HG03342 (cell line): ENCODE data around the gene PRODH2.
"Not testable (repeated sequence)": the region's sequence is repeated elsewhere in the genome, so short reads cannot be mapped to it uniquely, and the experiment has no call there.

Experiments used
- ATAC-seq: cut with Tn5 transposase; IDR thresholded peaks from one replicate; pipeline ENCODE4 v1.9.1; 2021; ENCODE audit warnings: mild to moderate bottlenecking, moderate library complexity; ENCODE audit not compliant: unreplicated experiment

The PRODH2 gene

DNA sequence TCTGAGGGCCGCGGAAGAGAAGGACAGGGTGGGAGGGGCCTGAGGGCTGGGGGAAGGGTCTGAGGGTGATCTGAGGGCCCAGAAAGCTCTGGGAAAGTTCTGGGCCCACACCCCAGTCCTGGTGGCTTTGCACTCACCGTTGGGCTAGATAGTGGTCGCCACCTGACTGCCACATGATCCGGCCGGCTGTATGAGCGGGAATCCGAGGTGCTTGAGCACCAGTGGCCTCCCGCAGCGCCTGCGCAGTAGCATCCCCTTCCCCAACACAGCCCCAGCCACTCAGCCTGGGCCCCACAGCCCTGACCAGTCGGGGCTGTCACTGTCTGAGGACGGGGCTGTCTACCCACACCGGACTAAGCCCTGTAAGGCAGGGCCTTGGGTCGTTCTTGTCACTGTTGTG lies 15.0 kb downstream of the PRODH2 start:
- ATAC-seq: no peak

DNA sequence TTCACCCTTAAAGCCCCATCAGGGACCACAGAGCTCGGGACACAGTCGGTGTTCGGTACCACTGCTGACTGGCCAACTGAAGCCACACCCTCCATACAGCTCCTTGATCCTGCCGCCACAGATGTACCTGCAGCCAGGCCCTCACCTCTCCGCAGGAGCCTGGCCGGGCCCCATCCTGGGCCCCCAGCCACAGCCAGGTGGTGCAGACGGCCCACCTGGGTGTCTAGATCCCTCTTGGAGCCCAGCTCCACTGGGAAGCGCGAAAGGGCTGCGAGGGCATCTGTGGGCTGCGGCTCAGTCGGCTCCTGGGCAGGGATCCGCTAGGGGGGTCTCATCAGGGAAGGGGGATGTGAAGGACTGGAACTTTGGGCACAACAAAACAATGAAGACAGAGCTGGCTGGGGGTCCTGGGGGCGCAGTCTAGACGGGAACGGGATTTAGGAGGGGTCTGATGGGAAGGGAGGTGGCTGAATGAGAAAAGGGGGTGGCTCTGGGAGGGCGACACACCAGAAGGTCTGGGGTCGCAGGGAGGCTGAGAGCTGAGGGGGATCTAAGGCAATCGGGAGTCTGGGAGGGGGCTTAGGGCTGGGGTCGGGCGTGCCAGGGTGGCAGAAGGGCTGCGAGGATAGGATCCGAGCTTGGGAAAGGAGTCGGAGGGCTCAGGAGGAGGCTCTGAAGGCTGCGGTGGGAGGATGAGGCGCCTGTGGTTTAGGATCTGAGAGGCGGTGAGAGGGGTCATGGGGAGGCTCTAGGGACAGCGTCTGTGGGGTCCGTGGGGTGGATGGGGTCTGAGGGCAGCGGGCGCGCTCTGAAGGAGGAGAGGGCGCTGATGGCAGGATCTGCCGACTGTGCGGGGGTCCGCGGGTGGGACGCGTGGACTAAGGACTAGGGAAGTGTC lies 15.8 kb downstream of the PRODH2 start:
- no peak for ATAC-seq

DNA sequence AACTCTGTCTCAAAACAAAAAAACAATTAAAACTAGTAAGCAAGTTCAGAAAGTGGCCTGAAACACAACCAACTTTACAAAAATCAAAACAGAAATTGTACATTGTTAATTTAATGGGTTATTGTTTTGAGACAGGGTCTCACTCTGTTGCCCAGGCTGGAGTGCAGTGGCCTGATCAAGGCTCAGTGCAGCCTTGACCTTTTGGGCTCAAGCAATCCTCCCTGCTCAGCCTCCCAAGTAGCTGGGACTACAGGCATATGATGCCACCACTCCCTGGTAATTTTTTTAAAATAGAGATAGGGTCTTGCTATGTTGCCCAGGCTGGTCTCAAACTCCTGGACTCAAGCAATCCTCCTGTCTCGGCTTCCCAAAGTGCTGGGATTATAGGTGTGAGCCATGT lies 17.1 kb downstream of the PRODH2 start:
- not testable (repeated sequence) for ATAC-seq

DNA sequence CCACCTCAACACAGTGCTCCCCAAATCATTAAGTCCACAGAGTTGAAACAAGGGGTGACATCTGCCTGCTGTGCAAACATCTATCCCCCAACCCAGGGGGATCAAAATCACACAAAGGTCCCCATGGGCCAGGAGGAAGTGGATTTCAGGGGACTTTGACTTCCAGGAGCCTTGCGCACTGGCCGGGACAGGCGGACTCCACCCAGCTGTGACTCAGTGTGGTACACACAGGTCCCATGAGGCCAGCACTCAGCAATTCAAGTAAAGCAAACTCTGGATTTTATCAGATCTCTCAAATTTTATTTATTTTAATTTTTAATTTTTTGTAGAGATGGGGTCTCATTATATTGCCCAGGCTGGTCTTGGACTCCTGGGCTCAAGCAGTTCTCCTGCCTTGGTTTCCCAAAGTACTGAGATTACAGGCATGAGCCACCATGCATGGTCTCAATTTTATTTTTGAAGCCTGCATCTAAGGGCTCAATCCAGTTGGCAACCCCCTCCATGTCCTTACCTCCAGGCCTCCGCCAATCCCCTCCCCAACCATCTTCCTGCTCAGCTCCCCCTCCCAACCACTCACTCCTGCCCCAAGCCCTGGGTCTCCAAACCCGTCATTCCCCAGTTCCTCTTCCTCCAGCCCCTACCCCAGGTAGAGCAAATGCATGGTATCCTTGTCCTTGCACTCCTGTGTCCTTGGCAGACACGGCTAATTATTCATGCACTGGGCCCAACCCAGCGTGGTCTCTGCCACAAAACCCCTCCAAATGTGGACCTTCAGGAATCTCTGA lies 19.1 kb downstream of the PRODH2 start:
- ATAC-seq: no peak

DNA sequence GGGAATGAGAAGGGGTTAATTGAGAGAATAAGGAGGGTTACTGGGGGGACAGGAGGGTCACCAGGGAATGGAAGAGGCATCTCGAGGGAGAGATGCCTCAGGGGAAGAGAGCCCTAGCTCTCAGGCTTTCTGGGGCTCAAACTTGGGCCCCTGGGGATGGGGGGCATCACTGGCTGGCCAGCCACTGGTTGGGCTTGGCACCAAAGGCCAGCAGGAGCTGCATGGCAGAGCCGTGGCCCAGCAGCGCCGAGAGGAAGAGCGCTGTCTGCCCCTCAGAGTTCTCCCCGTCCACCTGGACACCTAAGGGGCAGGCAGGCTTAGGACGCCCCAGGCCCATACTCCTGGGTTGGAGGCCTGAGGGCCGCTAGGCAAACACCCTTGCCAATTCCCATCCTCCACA lies 19.8 kb downstream of the PRODH2 start:
- no peak for ATAC-seq

DNA sequence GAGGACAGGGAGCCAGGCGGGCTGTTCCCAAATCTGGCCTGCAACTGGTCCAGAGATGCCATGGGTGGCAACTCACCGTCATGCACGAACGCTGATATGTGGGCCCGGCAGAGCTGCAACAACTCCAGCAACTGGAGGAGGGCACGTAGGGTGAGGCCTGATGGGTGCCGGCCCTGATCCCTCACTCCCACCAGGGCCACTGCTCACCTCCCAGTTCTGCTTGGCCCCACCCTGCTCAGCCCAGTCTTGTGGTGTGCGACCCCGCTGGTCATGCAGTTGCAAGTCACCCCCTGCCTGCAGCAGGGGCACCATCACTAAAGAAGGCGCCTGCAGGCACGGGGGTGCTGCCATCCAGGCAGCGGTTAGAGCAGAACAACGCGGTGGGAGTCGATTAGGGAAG lies 20.3 kb downstream of the PRODH2 start:
- no peak for ATAC-seq

DNA sequence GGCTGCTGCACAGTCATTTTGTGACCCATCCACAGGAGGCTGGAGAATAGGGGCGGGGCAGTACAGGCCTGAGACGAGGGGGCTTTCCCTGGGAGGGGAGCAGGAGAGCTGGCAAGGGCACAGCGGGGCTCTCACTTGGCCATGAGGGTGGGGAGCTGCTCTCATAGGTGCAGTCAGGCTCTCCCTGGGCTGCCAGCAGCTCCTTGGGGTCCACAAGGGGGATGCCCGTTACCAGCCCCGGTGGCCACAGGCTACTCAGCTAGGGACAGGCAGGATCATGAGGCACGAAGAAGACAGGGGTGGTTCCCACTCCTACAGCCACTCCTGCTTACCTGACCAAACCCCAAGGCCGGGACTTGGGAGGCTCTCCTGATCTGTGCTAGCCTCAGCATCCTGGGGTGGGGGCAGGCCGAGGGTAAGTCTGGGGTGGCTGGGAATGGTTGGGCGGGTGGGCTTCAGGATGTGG lies 20.8 kb downstream of the PRODH2 start:
- ATAC-seq: no peak

DNA sequence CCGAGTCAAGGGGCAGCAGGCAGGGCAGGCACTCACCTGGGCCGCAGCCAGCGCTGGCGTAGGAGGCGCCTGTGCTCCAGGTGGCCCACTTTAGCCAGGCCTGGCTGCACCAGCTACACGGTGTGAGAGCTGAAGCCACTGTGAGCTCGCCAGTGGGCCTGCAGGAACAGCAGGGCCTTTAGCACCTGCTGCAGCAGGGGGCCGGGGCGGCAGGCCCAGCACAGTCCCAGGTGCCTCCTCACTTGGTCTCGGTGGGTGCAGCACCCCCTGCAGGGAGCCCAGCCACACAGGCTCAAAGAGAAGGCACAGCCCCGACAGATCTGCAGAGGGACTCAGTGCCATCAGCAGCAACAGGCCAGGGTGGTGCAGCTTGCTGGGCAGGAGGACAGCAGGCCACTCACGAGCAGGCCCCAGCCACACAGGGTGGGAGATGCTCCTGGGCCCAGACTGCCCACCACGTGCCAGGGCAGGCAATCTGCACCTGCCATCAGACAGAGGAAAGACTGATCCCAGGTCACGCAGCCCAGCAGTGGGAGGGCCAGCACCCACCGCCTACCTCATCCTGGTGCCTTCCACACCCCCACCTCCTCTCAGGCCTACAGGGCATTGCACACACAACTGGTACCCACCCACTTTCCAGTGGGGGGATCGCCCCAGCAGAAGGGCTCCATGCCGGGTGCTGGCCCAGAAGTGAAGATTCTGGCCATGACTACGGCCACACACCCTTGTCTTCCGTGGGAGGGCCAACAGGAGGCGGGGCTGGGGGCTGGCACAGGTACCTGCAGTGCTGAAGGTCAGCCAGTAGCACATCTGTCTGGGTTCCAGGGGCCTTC lies 21.4 kb downstream of the PRODH2 start:
- ATAC-seq: no peak

DNA sequence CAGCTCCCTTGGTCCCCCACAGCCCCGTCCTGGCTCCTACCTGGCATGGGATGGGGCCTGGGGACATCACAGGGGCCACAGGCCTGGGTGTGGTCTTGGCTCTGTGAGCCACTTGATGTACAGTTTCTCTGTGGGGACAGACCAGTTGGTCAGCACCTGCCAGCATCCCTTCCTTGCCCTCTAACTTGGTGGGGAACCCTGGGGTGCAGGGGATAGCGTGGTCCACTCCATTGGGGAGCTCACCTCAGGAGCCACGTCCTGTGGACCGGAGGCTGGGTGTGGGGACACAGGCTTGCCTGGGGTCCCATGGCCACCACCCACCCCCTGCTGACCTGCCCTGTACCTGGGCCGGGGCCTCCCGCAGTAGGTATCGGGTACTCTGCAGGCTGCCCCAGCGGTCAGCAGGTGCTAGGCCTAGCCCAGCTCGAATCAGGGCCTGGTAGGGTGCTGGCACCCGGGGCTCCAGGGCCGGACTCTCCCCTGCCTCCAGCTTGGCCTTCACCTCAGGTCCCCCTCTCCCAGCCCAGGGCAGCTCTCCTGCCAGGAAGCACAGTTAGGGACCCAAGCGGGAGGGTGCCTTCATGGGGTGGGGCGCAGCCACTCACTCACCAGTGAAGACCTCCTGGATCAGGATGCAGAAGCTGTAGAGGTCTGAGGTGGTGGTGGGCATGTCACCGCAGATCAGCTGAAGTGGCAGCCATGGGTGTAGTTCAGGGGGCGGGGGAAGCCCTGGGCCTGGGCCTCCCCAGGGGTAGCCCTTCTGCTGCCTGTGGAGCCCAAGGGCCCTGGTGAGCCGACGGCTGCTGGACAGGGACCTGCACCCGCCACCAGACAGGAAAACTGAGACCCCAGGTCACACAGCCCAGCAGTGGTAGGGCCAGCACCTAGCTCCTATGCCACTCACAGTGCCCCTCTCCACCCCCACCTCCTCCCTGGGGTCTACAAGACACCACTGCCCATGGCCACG lies 22.4 kb downstream of the PRODH2 start:
- no peak for ATAC-seq

DNA sequence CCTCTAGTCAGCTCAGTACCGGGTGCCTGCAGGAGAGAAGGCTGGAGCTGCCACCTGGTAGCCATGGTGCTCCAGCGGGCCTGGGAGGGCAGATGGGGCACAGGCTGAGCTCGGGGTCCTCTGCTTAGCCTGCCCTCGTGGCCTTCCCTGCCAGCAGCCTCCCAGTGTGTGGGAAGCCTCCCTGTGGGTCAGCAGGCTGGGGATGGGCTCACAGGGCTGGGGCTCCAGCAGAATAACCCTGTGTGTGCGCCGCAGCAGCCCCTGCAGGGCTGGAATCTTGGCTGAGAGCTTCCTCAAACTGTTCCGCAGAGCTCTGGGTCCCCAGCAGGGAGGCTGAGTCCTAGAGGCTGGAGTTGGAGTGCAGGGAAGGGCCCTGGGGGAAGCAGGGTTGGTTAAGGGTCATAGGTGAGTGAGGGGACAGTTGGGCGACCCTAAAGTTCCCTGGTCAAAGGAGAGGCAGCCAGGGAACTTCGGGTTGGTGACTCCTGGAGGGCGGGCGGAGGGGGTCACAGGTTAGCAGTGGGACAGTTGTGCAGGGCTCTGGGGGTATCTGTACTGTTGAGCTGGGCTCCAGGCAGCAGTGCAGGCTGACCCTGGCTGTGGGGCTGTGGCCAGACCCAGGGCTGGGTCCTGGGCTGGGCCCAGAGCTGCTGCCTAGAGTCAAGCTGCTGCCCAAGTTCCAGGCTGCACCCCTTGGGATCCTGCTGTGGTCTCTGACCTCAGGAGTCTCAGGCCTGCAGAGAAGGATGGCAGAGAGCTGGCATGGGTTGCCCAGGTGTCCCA lies 23.3 kb downstream of the PRODH2 start:
- no peak for ATAC-seq

DNA sequence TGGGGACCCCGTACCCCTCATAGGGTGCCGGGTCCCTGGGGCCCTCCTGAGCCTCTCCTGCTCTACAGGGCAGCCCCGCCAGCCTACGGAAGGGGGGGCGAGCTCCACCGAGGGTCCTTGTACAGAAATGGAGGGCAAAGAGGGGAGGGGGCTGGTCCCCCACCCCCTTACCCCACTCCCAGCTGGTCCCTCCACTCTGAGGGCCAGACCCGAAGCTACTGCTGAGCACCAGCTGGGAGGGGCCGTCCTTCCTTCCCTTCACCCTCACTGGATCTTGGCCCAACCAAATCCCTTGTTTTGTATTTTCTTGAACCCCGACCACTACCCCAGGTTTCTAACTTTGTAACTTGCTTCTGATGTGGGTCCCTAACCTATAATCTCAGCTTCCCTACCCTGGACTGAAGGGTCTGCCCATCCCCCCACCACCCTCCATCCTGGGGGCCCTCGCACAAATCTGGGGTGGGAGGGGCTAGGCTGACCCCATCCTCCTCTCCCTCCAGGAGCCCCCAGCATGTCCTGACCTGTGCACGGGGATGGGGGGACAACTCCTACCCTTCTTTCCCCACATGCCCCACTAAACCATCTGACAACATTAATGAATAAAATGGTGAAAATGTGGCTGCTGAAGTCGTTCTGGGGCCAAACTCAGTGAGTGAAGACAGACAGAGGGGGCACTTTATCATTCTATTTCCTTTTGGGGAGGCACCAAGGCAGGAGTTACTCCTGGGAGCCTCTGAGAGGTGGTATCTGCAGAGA lies 24.3 kb downstream of the PRODH2 start:
- ATAC-seq: no peak

DNA sequence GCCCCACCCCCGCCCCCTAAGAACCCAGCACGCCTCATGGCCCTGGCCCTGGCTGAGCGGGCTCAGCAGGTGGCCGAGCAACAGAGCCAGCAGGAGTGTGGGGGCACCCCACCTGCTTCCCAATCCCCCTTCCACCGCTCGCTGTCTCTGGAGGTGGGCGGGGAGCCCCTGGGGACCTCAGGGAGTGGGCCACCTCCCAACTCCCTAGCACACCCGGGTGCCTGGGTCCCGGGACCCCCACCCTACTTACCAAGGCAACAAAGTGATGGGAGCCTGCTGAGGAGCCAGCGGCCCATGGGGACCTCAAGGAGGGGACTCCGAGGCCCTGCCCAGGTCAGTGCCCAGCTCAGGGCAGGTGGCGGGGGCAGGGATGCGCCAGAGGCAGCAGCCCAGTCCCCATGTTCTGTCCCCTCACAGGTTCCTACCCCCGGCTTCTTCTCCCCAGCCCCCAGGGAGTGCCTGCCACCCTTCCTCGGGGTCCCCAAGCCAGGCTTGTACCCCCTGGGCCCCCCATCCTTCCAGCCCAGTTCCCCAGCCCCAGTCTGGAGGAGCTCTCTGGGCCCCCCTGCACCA lies 25.3 kb downstream of the PRODH2 start:
- ATAC-seq: no peak

DNA sequence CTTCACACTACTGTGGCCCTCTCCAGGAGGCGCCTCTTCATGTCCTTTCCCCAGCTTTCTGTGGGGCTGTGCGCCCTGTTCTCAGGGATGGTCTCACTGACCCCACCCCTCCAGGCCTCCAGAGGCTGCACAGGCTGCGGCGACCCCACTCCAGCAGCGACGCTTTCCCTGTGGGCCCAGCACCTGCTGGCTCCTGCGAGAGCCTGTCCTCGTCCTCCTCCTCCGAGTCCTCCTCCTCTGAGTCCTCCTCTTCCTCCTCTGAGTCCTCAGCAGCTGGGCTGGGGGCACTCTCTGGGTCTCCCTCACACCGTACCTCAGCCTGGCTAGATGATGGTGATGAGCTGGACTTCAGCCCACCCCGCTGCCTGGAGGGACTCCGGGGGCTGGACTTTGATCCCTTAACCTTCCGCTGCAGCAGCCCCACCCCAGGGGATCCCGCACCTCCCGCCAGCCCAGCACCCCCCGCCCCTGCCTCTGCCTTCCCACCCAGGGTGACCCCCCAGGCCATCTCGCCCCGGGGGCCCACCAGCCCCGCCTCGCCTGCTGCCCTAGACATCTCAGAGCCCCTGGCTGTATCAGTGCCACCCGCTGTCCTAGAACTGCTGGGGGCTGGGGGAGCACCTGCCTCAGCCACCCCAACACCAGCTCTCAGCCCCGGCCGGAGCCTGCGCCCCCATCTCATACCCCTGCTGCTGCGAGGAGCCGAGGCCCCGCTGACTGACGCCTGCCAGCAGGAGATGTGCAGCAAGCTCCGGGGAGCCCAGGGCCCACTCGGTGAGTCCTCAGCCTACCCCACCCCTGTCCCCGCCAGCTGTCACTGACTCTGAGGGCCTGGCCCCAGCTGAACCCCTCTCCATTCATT lies 26.1 kb downstream of the PRODH2 start:
- no peak for ATAC-seq

DNA sequence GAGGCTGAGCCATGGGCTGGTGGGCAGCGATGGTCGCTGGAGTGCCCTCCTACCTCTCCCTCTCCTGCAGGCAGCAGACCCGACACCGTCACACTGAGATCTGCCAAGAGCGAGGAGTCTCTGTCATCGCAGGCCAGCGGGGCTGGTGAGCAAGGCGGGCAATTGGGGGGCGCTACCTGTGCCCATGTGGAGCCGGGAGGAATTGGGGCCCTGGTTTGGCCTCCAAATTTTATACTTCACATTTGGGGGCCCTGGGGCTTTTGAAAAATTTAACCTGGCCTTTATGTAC lies 27.4 kb downstream of the PRODH2 start:
- no peak for ATAC-seq

DNA sequence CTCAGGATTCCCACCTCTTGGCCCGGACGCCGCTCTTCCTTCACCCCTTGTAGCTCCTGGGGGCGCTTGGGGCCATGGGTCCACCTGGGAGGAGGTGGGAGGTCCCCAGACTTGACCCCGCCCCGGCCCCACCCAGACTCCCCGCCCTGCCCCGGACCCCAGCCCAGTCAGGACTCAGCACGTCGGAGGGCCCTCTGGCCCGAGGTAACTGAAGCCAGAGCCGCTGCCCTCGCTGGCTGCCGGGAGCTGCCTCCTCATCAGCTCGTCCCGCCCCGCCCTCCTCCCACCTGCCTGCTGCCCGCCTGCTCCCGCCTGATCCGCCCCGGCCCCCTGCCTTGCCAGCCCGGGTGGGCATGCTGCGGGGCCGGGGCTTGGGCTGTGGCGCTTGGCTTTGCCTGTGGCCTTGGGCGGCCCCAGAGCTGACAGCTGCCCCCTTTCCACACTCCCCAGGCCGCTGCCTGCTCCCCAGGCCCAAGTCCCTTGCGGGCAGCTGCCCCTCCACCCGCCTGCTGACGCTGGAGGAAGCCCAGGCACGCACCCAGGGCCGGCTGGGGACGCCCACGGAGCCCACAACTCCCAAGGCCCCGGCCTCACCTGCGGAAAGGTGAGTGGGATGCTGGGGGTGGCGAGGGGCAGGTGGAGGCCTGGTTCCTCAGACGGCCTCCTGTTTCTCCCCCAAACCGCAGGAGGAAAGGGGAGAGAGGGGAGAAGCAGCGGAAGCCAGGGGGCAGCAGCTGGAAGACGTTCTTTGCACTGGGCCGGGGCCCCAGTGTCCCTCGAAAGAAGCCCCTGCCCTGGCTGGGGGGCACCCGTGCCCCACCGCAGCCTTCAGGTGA lies 27.9 kb downstream of the PRODH2 start:
- no peak for ATAC-seq
